NCI-H2029 treated with DMSO at 0.1 percent for 48 hours (cell line): Measurements from ENCODE around the gene CTDP1.
"Not testable (repeated sequence)": the region's sequence is repeated elsewhere in the genome, so short reads cannot be mapped to it uniquely, and the experiment has no call there.

Experiments
- DNase-seq: peaks from one replicate; lab custom pipeline; 2025; lab: John Stamatoyannopoulos, UW

The CTDP1 gene

GRCh38 chr18:79702906-79703305, 23.3 kb downstream of the CTDP1 start:
- no peak for DNase-seq

- DNase-seq: no peak
Observed at GRCh38 chr18:79704631-79705030, 25.0 kb downstream of the CTDP1 start.

GRCh38 chr18:79705272-79705671, 25.7 kb downstream of the CTDP1 start:
- DNase-seq: no peak

GRCh38 chr18:79706006-79706405, 26.4 kb downstream of the CTDP1 start:
- DNase-seq: no peak

GRCh38 chr18:79706658-79707057, 27.1 kb downstream of the CTDP1 start:
- DNase-seq: no peak

GRCh38 chr18:79707239-79707638, 27.6 kb downstream of the CTDP1 start:
- DNase-seq: no peak

- DNase-seq: no peak
Observed at GRCh38 chr18:79707671-79708070, 28.1 kb downstream of the CTDP1 start.

- no peak for DNase-seq
Observed at GRCh38 chr18:79708412-79708811, 28.8 kb downstream of the CTDP1 start.

GRCh38 chr18:79712206-79712857, 32.7 kb downstream of the CTDP1 start:
- no peak for DNase-seq

- DNase-seq: no peak
Observed at GRCh38 chr18:79713341-79713740, 33.7 kb downstream of the CTDP1 start.

- no peak for DNase-seq
Observed at GRCh38 chr18:79714531-79715240, 35.1 kb downstream of the CTDP1 start.

- no peak for DNase-seq
Observed at GRCh38 chr18:79715280-79715679, 35.7 kb downstream of the CTDP1 start.

GRCh38 chr18:79717059-79717458, 37.5 kb downstream of the CTDP1 start:
- DNase-seq: no peak

- no peak for DNase-seq
Observed at GRCh38 chr18:79717555-79718074, 38.0 kb downstream of the CTDP1 start.

- no peak for DNase-seq
Observed at GRCh38 chr18:79718126-79718525, 38.5 kb downstream of the CTDP1 start.

- no peak for DNase-seq
Observed at GRCh38 chr18:79718878-79719477, 39.4 kb downstream of the CTDP1 start.

- not testable (repeated sequence) for DNase-seq
Observed at GRCh38 chr18:79719478-79720358, 40.1 kb downstream of the CTDP1 start.

GRCh38 chr18:79720359-79720733, 40.7 kb downstream of the CTDP1 start:
- no peak for DNase-seq

GRCh38 chr18:79723036-79723435, 43.4 kb downstream of the CTDP1 start:
- DNase-seq: no peak

GRCh38 chr18:79723628-79724027, 44.0 kb downstream of the CTDP1 start:
- DNase-seq: no peak

- no peak for DNase-seq
Observed at GRCh38 chr18:79724299-79725080, 44.9 kb downstream of the CTDP1 start.
